CD4-positive, alpha-beta T cell treated with Interleukin-2 at 100 ng/mL for 4 hours (primary cell): Measurements from ENCODE around the gene CECR2.
A peak's percentile ranks its signal among the peaks of the same experiment; 100 is the strongest.

Experiments
- DNase-seq: peaks from one replicate; pipeline ENCODE4 v3.0.0-alpha.2; 2020; ENCODE audit warnings: low spot score

The CECR2 gene

GRCh38 chr22:17369439-17370025, at the start of gene CECR2:
TSS of gene CECR2 (plus strand) at chr22:17369460. CDS start at chr22:17369784, 324 bp downstream.
- no peak for DNase-seq

DNA sequence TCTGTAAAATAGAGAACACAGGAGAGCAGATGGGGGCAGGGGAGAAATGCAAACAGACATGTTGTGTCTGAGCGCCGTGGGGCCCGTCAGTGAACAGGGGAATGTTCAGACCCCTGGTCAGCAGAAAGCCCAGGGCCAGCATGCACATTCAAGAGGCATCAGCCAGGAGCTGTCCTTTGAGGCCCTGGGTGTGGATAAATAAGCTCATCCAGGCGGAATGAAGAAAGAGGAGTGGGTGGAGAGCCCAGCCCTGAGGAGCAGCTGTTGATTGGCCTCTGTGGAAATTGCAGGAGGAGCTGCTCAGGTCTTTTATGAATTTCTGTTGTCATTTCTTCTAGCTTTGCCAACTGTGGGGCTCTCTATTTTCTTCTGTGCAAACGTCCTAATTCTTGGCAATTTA, 49.7 kb upstream of the CECR2 start:
- DNase-seq = no peak

GRCh38 chr22:17322511-17322910, 46.7 kb upstream of the CECR2 start:
- DNase-seq = no peak

- DNase-seq = no peak
These were observed 37.6 kb upstream of the CECR2 start for GRCh38 chr22:17331690-17332089.

DNA sequence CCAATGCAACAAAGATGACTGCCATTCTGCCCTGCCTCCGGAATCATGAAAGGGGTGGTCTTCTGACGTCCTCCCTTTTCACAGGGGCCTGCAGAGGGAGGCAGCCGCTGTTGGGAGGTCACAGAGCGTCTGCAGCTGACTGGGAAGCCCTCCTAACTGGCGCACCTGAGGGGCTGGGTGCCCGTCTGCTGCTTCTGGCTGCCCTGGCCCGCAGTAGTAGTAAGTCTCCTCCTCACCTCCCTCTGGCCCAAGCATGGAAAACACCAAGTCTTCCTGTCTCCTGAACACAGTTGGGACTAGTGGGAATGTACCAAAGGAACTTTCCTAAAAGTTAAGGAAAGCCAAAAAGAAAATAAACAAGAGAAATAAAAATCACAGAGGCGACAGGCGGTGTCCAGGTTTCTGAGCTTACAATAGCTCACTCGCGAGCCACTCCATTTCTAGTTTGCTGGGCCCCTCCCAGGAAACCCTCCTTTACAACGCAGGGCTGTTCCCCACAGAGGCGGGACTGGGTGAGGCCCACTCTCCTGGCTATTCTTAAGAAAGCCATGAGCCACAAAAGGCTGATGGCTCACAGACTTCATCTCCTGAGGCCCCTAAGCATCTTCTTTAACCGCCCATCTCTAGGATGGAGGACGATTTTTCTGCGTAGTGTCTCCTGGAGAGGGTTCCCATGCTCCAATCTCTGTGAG, 37.0 kb upstream of the CECR2 start:
- DNase-seq = no peak

GRCh38 chr22:17334059-17334458, 35.2 kb upstream of the CECR2 start:
- DNase-seq = no peak

DNA sequence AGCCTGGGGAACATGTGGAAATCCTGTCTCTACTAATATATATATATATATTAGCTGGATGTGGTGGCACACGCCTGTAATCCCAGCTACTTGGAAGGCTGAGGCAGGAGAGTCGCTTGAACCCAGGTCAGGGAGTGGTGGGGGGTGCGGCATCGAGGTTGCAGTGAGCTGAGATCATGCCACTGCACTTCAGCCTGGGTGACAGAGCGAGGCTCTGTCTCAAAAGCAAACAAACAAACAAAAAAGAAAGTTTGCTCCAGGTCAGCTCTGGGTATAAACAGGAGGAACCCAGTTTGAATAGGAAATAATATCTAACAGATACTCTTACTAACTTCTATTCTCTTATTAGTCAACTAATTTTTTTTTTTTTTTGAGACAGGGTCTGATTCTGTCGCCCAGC, 34.3 kb upstream of the CECR2 start:
- no peak for DNase-seq

DNA sequence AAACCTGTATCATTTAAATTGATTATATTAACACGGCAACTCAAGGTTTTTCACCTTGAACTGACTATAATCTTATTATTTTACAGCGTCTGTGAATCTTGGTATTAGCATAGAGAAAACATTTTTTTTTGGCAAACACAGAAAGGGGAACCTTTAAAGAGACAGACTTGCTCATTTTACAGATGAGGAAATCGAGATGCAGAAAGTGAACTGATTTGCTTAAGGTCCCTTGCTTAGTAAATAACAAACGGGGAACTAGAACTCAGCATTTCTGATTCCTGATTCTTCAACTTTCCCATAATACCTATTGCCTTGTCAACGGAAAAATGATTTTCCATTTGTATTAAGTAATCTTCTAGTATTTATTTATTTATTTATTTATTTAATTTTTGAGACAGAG, 33.2 kb upstream of the CECR2 start:
- no peak for DNase-seq

GRCh38 chr22:17337639-17338038, 31.6 kb upstream of the CECR2 start:
- no peak for DNase-seq

DNA sequence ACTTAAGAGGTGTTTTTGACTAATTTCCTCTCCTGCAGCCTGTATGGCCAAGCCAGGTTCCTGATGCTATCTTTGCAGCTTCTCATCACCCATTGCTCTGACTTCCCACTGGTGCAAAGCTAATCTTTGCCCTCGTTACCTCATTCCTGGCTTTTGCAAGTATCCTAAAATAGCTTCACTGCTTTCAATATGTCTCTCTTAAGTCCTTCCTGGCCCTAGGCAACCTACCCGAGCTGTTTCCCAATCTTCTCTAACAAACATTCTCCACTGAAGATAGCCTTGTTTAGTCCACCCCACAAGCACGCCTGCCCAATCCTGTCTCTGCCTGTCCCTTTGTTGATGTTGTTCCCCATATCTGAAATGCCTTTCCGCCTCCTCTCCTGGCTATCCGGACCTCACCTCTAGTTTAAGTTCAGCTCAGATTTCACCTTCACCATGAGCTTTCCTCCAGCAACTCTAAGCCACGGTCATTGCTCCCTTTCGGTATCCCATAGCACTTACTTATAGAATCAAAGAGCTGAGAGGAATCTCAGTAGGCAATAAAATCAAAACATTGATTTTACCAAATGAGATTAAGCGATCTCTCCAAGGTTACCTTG, 30.1 kb upstream of the CECR2 start:
- no peak for DNase-seq

- DNase-seq = no peak
These were observed 26.9 kb upstream of the CECR2 start for GRCh38 chr22:17342361-17342760.

DNA sequence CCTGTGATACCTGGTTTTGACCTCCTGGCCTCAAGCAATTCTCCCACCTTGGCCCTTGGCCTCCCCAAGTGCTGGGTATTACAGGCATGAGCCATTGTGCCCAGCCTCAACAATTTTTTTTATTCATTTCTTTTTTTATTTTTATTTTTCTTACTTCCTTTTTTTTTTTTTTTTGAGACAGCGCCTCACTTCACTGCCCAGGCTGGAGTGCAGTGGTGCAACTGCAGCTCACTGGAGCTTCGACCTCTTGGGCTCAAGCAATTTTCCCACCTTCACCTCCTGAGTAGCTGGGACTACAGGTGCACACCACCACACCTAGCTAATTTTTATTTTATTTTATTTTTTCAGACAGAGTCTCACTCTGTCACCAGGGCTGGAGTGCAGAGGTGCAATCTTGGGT, 25.5 kb upstream of the CECR2 start:
- no peak for DNase-seq

DNA sequence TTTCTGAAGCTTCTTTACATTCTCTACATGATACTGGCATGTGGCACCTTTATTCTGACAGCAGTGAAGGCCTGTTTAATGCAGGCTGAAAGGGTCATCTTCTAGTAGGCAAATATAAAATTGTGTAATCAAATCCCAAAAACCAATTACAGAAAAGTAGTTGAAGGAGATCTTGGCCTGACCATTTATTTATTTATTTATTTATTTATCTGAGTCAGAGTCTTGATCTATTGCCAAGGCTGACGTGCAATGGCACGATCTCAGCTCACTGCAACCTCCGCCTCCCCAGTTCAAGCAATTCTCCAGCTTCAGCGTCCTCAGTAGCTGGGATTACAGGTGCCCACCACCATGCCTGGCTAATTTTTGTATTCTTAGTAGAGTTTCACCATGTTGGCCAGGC, 22.7 kb upstream of the CECR2 start:
- DNase-seq = no peak

- no peak for DNase-seq
These were observed 21.5 kb upstream of the CECR2 start for GRCh38 chr22:17347724-17348123.

DNA sequence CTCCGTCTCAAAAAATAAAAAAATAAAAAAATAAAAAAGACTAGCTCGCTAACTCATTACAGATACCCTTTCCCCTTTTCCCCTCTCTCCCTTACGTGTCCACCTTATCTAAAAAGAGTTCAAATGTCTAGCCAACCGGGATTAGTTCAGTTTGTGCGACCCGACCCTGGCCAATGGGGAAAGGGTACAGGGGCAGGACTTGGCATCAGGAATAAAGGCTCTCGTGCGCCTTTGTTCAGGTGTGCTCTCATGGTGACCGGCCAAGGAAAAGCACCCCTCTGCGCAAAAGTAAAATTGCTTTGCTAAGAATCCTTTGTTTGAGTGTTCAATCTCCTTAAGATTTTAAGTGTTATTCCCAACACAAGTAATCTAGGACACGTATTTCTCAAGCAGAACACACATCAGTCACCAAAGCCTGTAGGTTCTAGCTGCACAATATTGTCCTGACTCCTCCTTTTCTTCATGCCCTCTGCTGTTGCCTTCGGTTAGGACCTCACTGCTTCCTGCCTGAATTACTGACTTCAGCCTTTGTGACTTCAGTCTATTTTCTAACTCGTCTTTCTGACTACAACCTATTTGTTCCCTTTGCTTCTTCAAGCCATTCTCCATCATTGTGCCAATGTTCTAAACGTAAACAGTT, 20.7 kb upstream of the CECR2 start:
- no peak for DNase-seq

GRCh38 chr22:17349172-17349571, 20.1 kb upstream of the CECR2 start:
- no peak for DNase-seq

GRCh38 chr22:17350292-17350691, 19.0 kb upstream of the CECR2 start:
- no peak for DNase-seq

GRCh38 chr22:17352798-17353197, 16.5 kb upstream of the CECR2 start:
- DNase-seq = no peak

DNA sequence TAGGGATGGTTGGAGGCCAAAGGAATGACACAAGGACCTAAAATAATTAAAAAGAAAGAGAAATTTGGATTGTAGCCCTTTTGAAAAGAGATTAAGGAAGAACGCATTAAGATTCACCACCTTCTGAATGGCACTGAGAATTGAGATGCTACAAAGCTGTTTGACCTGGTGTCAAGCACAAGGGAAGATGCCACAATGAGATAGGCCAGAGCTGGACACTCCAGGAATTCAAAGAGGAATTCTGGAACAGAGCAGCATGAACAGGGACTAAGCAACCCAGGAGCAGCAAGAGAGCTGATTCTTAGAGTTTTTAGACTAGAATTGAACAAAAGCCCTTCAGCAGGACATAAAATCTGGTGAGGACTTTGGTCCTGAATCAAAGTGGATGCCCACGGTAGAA, 11.6 kb upstream of the CECR2 start:
- DNase-seq = no peak

- DNase-seq = no peak
These were observed 10.8 kb upstream of the CECR2 start for GRCh38 chr22:17358415-17358814.

- DNase-seq = no peak
These were observed 9.8 kb upstream of the CECR2 start for GRCh38 chr22:17359501-17359900.

DNA sequence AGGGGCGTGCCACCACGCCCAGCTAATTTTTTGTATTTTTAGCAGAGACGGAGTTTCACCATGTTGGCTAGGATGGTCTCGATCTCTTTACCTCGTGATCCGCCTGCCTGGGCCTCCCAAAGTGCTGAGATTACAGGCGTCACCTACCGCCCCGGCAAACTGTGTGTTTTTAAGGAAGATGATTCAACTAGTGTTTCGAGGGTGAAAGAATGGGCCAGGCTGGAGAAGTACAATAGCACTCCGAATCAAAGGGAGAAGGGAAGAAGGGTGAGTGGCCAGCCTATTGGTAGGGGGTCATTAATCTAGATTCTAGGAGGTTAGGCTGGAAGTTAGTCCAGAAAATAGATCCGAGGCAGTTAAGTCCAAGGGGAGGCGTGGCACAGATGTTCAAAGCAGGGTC, 2.9 kb upstream of the CECR2 start:
- no peak for DNase-seq

DNA sequence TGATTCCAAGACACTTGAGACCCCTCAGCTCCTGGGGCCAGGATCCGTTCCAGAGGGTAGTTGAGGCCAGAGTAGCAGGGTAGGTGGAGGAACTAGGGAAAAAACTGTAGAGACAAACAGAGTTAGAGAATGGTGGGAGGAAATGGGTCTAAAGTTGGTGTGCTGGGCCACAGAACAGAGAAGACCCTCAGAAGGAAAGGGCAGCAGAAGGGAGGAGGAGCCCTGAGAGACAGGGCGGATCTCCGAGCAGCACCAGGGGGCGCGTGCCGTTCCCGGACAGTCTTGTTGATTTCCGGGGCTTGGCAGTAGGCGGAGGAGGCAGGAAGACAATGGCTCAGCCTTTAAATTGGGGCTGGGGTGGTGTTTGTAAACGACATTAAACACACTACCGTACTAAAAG, 2.4 kb upstream of the CECR2 start:
- DNase-seq = peak; percentile 5
